Thyroid gland (tissue), 4 donors: ENCODE results near the gene ZNF607. TPM values are rescaled to one million over a fixed set of nuclear protein-coding genes. Genes with fewer than 3 reads are reported as not detected.
A peak's percentile ranks its signal among the peaks of the same experiment; 100 is the strongest.

Experiments
- DNase-seq, 2 donors: peaks; one replicate each; pipeline ENCODE4 v3.0.0-alpha.2; 2019
- H3K27ac ChIP-seq, 3 donors: fragments of 200-600 bp; sonication (generic); 1 replicate in 2 of 3; 2 replicates in 1 of 3; pipeline ENCODE4 v1.5.1; 2016 to 2019; ENCODE audit warnings: mild to moderate bottlenecking in 1 of 3, moderate library complexity in 1 of 3
- H3K27me3 ChIP-seq: fragments of 200-600 bp; sonication (generic); one replicate; pipeline ENCODE4 v1.5.1; 2019
- H3K36me3 ChIP-seq, 2 donors: fragments of 200-600 bp; sonication (generic); one replicate each; pipeline ENCODE4 v1.5.1; 2016 to 2019
- H3K4me1 ChIP-seq, 2 donors: fragments of 200-600 bp; sonication (generic); one replicate each; pipeline ENCODE4 v1.5.1; 2017 to 2019
- H3K4me3 ChIP-seq, 3 donors: fragments of 200-600 bp; sonication (generic); replicated peaks in 1 of 3; 1 replicate in 2 of 3; 2 replicates in 1 of 3; pipeline ENCODE4 v1.5.1; 2016; ENCODE audit warnings: mild to moderate bottlenecking in 1 of 3
- H3K9me3 ChIP-seq: fragments of 200-600 bp; sonication (generic); one replicate; pipeline ENCODE4 v1.5.1; 2017
- CTCF ChIP-seq, 6 experiments: fragments of 200-600 bp in 3 of 6; fragments of 450-650 bp in 3 of 6; sonication (generic) in 3 of 6; IDR thresholded peaks; one replicate each; pipeline ENCODE4 v1.5.1; 2016 to 2019; ENCODE audit warnings: antibody characterized with exemption in 6 of 6, mild to moderate bottlenecking in 2 of 6, inconsistent platforms in 1 of 6, moderate library complexity in 1 of 6
- POLR2A ChIP-seq, 2 donors: fragments of 450-650 bp; IDR thresholded peaks; one replicate each; pipeline ENCODE4 v1.6.1; 2017; ENCODE audit warnings: antibody characterized with exemption in 2 of 2, mild to moderate bottlenecking in 2 of 2, moderate library complexity in 1 of 2
- WGBS, 2 donors: methylation state at CpG; one replicate each; pipeline ENCODE4 v1.1.5; 2017; 5-methylcytosine and 5-hydroxymethylcytosine counted together
- intact Hi-C: fragments of 100-400 bp; cut with DNase I; formaldehyde crosslinking; loops from one replicate; pipeline ENCODE4 v1.15.1; 2023
- small RNA-seq: library from RNA; depleted of rRNA; stranded (forward); fragments of <200 nt; gene quantifications from one replicate; pipeline ENCODE3, GENCODE V24; 2016
- total RNA-seq, 4 donors: library from RNA; depleted of rRNA; stranded (reverse); fragments of >200 nt; gene quantifications; one replicate each; pipeline ENCODE4 v1.2.3, GENCODE V29; 2016

The ZNF607 gene
- total RNA-seq, 4 donors from 2014 or later = 8.0 to 15.8 (median 11.1) TPM

- DNase-seq = no peak
- TF ChIP-seq CTCF (IDR thresholded peaks at IDR 0.05) (no peak), POLR2A (IDR thresholded peaks at IDR 0.05) (no peak)
- Histone ChIP-seq H3K27me3 (no peaks in the 10 kb centered on the region), H3K27ac (peak overlapping the region in 2 of 3 donors; percentile 84 to 90), H3K9me3 (no peaks in the 10 kb centered on the region), H3K4me3 (peak overlapping the region; percentile 47 to 89 (median 56)), H3K36me3 (no peaks in the 10 kb centered on the region), H3K4me1 (peaks cover 10 to 11% of the 10 kb centered on the region in 2 donors)
- intact Hi-C loops = no loop called here
- WGBS, 2 donors = 2 to 6% methylated on average over 5 of the region's 5 CpGs
These were observed 65.4 kb downstream of the ZNF607 start for GRCh38 chr19:37654118-37654517.

Small RNA genes within 50 kb of the gene (small RNA-seq; reads per million reads assigned to genes)
- not detected for gene SELENOKP1

Other genes with a start within 250 kb of the ZNF607 start
- 10 to 100 TPM in 2 of 4 donors, 1 to 10 TPM in 2; 8.7 to 11.3 (median 10.2) TPM for gene ZNF793, start 212.8 kb downstream of the ZNF607 start, total RNA-seq
- gene ZNF571, start 125.0 kb downstream of the ZNF607 start, total RNA-seq = 10 to 100 TPM in 3 of 4 donors, 1 to 10 TPM in 1; 8.7 to 19.3 (median 13.8) TPM
- gene ZNF540, start 124.9 kb downstream of the ZNF607 start, total RNA-seq = 10 to 100 TPM in 2 of 4 donors, 1 to 10 TPM in 2; 9.6 to 30.7 (median 11.0) TPM
- 10 to 100 TPM; 18.5 to 29.4 (median 23.2) TPM for gene ZFP30, start 64.3 kb downstream of the ZNF607 start, total RNA-seq
- 10 to 100 TPM; 15.5 to 26.3 (median 22.3) TPM for gene ZNF573, start 59.8 kb upstream of the ZNF607 start, total RNA-seq
- gene WDR87, start 186.8 kb upstream of the ZNF607 start, total RNA-seq = under 1 TPM in 1 of 4 donors, not detected in 3; under 0.01 TPM
- gene SIPA1L3, start 187.4 kb upstream of the ZNF607 start, total RNA-seq = 100 to 1,000 TPM in 3 of 4 donors, 10 to 100 TPM in 1; 39.4 to 130 (median 116) TPM